ENCODE results near the gene SLC16A14.

SLC16A14 gene

GRCh38 chr2:229997565-229997964 is 71.2 kb downstream of the SLC16A14 start:
- no peak overlapping the region for H3K9ac ChIP-seq (ENCODE audit: low read length)
- no peak for TF ChIP-seq EZH2phosphoT487 (conservative IDR thresholded peaks at IDR 0.05; ENCODE audit: low read length)
- TF ChIP-seq CTCF (IDR thresholded peaks at IDR 0.05; ENCODE audit: insufficient read depth, low read length, poor library complexity, severe bottlenecking) = no peak
- H3K4me2 ChIP-seq (ENCODE audit: low read depth, low read length, poor library complexity, severe bottlenecking) = no peak overlapping the region
- H3F3A ChIP-seq (ENCODE audit: insufficient read depth) = no peaks in the 10 kb centered on the region
- no peak overlapping the region for H3K27ac ChIP-seq (ENCODE audit: low read depth, low read length)
- no peak overlapping the region for H3K4me3 ChIP-seq (ENCODE audit: insufficient read depth, low read length, poor library complexity, severe bottlenecking)
- H4K20me1 ChIP-seq (ENCODE audit: low read depth, low read length) = no peaks in the 10 kb centered on the region
- H3K9me2 ChIP-seq (replicated peaks; ENCODE audit: insufficient read depth, low read length) = no peaks in the 10 kb centered on the region
- H3K79me2 ChIP-seq (ENCODE audit: insufficient read depth, low read length) = no peaks in the 10 kb centered on the region
- no peak overlapping the region for H2AFZ ChIP-seq (ENCODE audit: low read depth, low read length, severe bottlenecking)
- H3K27me3 ChIP-seq (ENCODE audit: low read length) = no peaks in the 10 kb centered on the region
- no peaks in the 10 kb centered on the region for H3K36me3 ChIP-seq (ENCODE audit: low read length)
- no peaks in the 10 kb centered on the region for H3K9me3 ChIP-seq (ENCODE audit: insufficient read depth, low read length)

- Histone ChIP-seq H3K79me2 (ENCODE audit: insufficient read depth, low read length) (no peaks in the 10 kb centered on the region), H3K9me2 (replicated peaks; ENCODE audit: insufficient read depth, low read length) (no peaks in the 10 kb centered on the region), H2AFZ (ENCODE audit: low read depth, low read length, severe bottlenecking) (no peak overlapping the region), H3F3A (ENCODE audit: insufficient read depth) (no peaks in the 10 kb centered on the region), H3K27me3 (ENCODE audit: low read length) (no peaks in the 10 kb centered on the region), H3K9ac (ENCODE audit: low read length) (no peak overlapping the region), H3K36me3 (ENCODE audit: low read length) (no peaks in the 10 kb centered on the region), H3K4me3 (ENCODE audit: insufficient read depth, low read length, poor library complexity, severe bottlenecking) (no peak overlapping the region), H3K9me3 (ENCODE audit: insufficient read depth, low read length) (no peaks in the 10 kb centered on the region), H3K4me2 (ENCODE audit: low read depth, low read length, poor library complexity, severe bottlenecking) (no peak overlapping the region), H3K27ac (ENCODE audit: low read depth, low read length) (no peak overlapping the region), H4K20me1 (ENCODE audit: low read depth, low read length) (no peaks in the 10 kb centered on the region)
- TF ChIP-seq EZH2phosphoT487 (conservative IDR thresholded peaks at IDR 0.05; ENCODE audit: low read length) (no peak), CTCF (IDR thresholded peaks at IDR 0.05; ENCODE audit: insufficient read depth, low read length, poor library complexity, severe bottlenecking) (no peak)
Observed at GRCh38 chr2:229996320-229996719, 72.4 kb downstream of the SLC16A14 start.

GRCh38 chr2:229993236-229993635 is 75.5 kb downstream of the SLC16A14 start:
- Histone ChIP-seq H3F3A (ENCODE audit: insufficient read depth) (no peaks in the 10 kb centered on the region; the same call in 1 of the 2 replicates), H2AFZ (ENCODE audit: low read depth, low read length, severe bottlenecking) (no peak overlapping the region), H3K36me3 (ENCODE audit: low read length) (no peaks in the 10 kb centered on the region), H3K27ac (ENCODE audit: low read depth, low read length) (no peak overlapping the region), H3K79me2 (ENCODE audit: insufficient read depth, low read length) (no peaks in the 10 kb centered on the region), H3K9ac (ENCODE audit: low read length) (no peak overlapping the region), H3K9me3 (ENCODE audit: insufficient read depth, low read length) (no peaks in the 10 kb centered on the region), H3K9me2 (replicated peaks; ENCODE audit: insufficient read depth, low read length) (no peaks in the 10 kb centered on the region), H3K4me3 (ENCODE audit: insufficient read depth, low read length, poor library complexity, severe bottlenecking) (no peak overlapping the region), H3K4me2 (ENCODE audit: low read depth, low read length, poor library complexity, severe bottlenecking) (no peak overlapping the region), H4K20me1 (ENCODE audit: low read depth, low read length) (no peaks in the 10 kb centered on the region), H3K27me3 (ENCODE audit: low read length) (no peaks in the 10 kb centered on the region)
- TF ChIP-seq CTCF (IDR thresholded peaks at IDR 0.05; ENCODE audit: insufficient read depth, low read length, poor library complexity, severe bottlenecking) (no peak), EZH2phosphoT487 (conservative IDR thresholded peaks at IDR 0.05; ENCODE audit: low read length) (no peak)
